NCI-H774 (cell line): ENCODE results near the gene C1QTNF4.
"Not testable (repeated sequence)": the region's sequence is repeated elsewhere in the genome, so short reads cannot be mapped to it uniquely, and the experiment has no call there.

Experiments used
- DNase-seq: peaks from one replicate; lab custom pipeline; 2025; lab: John Stamatoyannopoulos, UW

The C1QTNF4 gene

DNA sequence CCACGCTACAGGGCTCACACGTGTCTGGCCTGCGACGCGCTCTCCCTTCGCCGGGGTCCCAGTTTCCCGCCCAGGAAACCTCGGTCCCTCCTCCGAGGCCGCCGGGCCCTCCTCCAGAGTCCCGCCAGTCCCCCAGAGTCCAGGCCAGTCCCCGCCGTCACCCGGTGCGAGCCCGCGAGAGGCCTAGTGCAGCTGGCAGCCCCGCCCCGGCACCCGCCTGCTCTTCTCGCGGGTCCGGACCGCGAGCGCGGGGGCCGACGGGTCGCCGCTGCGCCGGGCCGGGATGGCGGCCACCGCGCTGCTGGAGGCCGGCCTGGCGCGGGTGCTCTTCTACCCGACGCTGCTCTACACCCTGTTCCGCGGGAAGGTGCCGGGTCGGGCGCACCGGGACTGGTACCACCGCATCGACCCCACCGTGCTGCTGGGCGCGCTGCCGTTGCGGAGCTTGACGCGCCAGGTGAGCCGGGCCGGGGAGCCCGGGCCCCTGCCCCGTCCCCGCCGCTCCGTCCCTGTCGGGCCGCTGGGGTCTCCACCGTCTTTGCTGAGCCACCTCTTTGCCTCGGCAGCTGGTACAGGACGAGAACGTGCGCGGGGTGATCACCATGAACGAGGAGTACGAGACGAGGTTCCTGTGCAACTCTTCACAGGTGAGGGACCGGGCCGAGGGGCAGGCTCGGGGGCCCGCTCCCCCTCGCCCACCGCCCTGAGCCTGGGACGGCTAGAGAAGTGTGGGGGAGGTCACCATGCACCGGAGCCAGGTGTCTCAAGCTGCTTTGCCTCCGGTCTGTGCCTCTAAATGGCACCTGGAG, 28.7 kb downstream of the C1QTNF4 start, which contains the start of gene PTPMT1:
TSS of gene PTPMT1 (plus strand) at position 260 of the 809 bp plus-strand sequence. CDS start at position 284, 24 bp downstream.
- DNase-seq, result peak; percentile 66

GRCh38 chr11:47564933-47565339, 29.3 kb downstream of the C1QTNF4 start:
- DNase-seq, result no peak

- DNase-seq, result not testable (repeated sequence)
Measured at GRCh38 chr11:47564366-47564765, 29.8 kb downstream of the C1QTNF4 start.

DNA sequence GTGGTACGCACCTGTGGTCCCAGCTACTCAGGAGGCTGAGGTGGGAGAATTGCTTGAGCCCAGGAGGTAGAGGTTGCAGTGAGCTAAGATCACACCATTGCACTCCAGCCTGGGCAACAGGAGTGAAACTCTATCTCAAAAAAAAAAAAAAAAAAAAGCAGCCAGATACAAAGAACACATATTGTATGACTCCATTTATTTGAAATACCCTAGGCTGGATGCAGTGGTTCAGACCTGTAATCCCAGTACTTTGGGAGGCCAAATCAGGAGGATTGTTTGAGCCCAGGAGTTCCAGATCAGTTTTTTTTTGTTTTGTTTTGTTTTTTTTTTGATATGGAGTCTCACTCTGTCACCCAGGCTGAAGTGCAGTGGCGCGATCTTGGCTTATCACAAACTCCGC, 31.8 kb downstream of the C1QTNF4 start:
- not testable (repeated sequence) for DNase-seq

DNA sequence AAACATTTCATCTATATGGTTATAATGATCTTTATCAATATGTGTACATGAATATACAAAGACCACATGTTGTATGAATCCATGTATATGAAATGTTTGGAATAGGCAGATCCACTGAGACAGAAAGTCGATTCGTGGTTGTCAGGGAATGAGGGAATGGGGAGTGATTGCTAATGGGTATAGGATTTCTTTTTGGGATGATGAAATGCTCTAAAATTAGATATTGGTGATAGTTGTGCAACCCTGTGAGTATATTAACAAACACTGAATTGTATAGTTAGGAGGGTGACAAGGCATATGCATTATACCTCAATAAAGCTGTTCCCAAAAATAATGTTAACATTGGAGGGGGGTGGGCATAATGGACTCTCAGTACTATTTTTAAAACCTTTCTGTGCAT, 33.8 kb downstream of the C1QTNF4 start:
- DNase-seq, result no peak

DNA sequence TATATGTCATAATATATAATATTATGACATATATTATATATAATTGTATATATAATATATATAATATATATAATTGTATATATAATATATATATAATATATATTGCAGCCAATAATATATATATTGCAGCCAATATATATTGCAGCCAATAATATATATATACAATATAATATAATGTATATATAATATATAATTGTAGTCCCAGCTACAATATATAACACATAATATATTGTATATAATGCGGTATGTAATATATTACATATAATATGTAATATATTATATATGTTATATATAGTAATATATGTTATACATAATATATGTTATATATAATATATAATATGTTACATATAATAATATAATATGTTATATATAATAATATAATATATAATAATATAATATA, 35.5 kb downstream of the C1QTNF4 start:
- no peak for DNase-seq

- DNase-seq, result not testable (repeated sequence)
Measured at GRCh38 chr11:47557004-47557403, 37.2 kb downstream of the C1QTNF4 start.

DNA sequence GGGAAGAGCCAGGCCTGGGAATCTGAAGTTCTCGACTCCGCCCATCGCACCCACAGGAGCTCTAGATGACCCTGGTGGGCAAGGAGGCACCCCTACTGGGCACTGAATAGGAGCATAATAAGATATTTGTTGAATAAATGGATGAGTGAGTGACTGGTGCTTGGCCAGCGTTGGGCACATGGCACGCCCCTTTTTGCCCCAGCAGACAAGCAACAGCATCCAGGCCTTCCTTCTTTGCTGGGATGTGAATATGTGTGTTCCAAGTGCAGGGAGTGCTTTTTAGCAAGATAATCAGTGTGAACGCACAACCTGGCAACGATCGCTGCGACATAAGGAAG, 40.8 kb downstream of the C1QTNF4 start:
- peak; percentile 67 for DNase-seq

DNA sequence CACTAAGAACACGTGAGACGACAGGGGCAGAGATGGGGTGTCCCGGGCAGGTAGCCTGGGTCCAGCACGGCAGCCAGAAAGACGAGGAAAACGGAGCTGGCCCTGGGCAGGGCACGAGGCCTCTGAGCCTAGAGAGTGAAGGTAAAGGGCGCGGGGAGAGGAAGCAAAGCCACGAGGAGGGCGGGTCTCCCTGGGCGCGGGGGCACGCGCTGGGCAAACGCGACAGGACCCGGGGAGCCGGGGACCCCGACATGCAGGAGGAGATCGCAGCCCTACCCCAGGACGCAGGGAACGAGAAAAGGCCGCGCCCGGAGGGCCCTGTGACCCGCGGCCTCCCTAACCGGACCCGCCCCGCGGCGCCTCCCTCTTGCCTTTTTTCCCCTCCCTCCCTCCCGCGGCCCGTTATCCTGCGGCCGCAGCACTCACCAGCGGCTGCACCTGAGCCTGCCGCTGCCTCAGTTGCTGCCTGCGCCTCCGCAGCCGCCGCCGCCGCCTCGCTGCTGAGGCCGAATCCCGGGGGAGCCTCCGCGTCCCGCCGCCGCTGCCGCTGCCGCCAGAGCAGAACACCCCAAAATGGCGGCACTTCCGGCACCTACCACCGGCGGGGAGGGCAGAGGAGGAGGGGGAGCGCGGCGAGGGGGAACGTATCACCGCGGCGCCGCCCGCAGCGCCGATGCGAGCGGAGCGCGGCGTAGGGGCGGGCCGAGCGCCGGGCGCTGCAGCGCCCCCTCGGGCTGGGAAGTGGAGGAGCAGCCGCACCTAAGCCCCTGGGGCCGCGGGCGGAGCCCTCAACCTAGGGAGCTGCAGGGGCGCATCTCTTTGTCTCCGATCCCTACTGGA, 41.4 kb downstream of the C1QTNF4 start, which contains the start of gene CELF1:
TSS of gene CELF1 (minus strand) at position 567 of the 840 bp plus-strand sequence. CDS start 53,609 bp downstream, outside the sequence.
- DNase-seq, result peak; percentile 93

DNA sequence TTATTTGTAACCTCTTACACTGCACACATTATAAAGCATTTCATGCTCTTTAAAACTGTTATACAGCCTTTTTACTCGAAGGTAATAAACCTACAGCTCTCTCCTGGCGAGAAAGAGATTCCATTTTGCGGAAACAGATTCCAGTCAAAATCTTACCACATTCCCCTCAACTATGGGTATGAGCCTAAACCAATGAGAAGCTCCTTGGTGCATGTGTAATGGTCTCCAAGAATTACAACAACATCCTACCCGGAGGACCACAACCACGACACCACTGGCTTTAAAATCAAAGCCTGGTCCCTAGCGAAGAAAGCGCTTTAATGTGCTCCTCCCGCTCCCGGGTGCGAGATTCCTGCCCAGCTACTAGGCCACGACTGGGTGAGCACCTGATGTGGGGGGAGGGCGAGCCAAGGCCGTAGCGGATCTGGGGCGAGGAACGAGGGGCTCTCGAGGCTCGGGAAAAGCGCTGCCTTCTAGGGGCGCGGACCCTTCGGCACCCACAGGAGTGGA, 42.1 kb downstream of the C1QTNF4 start:
- no peak for DNase-seq

GRCh38 chr11:47551086-47551485, 43.1 kb downstream of the C1QTNF4 start:
- DNase-seq, result no peak

DNA sequence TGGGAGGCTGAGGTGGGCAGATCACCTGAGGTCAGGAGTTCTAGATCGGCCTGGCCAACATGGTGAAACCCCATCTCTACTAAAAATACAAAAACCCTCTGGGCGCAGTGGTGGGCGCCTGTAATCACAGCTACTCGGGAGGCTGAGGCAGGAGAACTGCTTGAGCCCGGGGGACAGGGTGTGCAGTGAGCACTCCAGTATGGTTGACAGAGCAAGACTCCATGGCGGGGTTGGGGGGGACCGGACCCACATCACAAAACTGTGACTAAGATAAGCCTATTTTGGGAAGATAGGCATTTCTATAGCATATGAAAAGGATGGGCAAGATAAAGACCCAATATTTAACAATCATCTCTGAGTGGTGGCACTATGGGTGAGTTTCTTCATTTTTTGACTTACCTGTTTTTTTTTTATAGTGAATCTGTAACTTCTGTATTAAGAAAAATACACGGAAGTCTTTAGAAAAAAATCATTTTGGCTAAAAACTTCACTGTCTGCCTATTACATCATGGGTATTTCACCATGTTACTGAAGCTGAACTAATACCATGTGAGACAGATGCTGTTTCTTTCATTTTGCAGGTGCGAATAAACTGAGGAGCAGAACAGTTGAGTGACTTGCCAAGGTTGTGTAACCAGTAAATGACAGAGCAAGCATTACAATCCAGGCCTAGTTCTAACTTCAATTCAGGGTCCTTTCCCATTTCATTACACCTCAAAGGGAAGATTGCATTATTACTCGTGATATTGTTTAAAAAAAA, 43.7 kb downstream of the C1QTNF4 start:
- no peak for DNase-seq

DNA sequence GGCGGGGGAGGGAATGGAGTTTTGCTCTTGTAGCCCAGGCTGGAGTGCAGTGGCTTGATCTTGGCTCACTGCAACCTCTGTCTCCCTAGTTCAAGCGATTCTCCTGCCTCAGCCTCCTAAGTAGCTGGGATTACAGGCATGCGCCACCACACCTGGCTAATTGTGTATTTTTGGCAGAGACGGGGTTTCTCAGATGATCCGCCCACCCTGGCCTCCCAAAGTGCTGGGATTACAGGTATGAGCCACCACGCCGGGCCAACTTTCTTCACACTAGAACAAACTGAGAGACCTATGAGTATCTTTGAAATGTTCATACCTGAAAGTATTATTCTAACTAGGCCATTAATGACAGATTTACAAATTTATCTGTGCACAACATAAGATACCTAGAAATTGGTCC, 47.9 kb downstream of the C1QTNF4 start:
- DNase-seq, result not testable (repeated sequence)

GRCh38 chr11:47545298-47545697, 48.9 kb downstream of the C1QTNF4 start:
- no peak for DNase-seq

- no peak for DNase-seq
Measured at GRCh38 chr11:47541070-47541469, 53.1 kb downstream of the C1QTNF4 start.

- DNase-seq, result no peak
Measured at GRCh38 chr11:47539681-47540039, 54.6 kb downstream of the C1QTNF4 start.
